Naive thymus-derived CD4-positive, alpha-beta T cell (primary cell): Measurements from ENCODE around the gene AP4S1. TPM values are rescaled to one million over a fixed set of nuclear protein-coding genes. Genes with fewer than 3 reads are reported as not detected.

Experiments used
- ATAC-seq: fragments of 150-1000 bp; cut with Tn5 transposase; 2 replicates; pipeline ENCODE4 v1.10.0; 2021; ENCODE audit warnings: mild to moderate bottlenecking, moderate library complexity
- CTCF ChIA-PET: fragments of 350-600 bp; sonication (Branson Sonifier 250); formaldehyde crosslinking; loops from one replicate; lab custom pipeline; 2021; ENCODE audit warnings: antibody characterized with exemption; lab: Charles Lee
- POLR2A ChIA-PET: fragments of 350-600 bp; sonication (Branson Sonifier 250); formaldehyde crosslinking; loops from one replicate; lab custom pipeline; 2021; ENCODE audit warnings: antibody characterized with exemption, inconsistent platforms; lab: Charles Lee
- DNase-seq, 9 donors: peaks; one replicate each; pipeline versions ENCODE4 v3.0.0 to v3.0.0-alpha.2; 2020 to 2022; ENCODE audit warnings: mixed read lengths in 1 of 9
- H3K27ac ChIP-seq: one replicate; pipeline ENCODE4 v1.7.0; 2013; ENCODE audit warnings: mild to moderate bottlenecking, low read depth, low read length, moderate library complexity
- H3K27me3 ChIP-seq, 2 donors: one replicate each; pipeline ENCODE4 v1.7.0; 2013; ENCODE audit warnings: low read length in 2 of 2, mild to moderate bottlenecking in 2 of 2, moderate library complexity in 2 of 2; ENCODE audit not compliant: control insufficient read depth in 2 of 2, insufficient read depth in 2 of 2
- H3K36me3 ChIP-seq, 3 experiments: 1 replicate in 2 of 3; 2 replicates in 1 of 3; pipeline ENCODE4 v1.7.0; 2013; ENCODE audit warnings: low read length in 3 of 3, mild to moderate bottlenecking in 3 of 3, moderate library complexity in 1 of 3; ENCODE audit not compliant: insufficient read depth in 3 of 3, control insufficient read depth in 2 of 3
- H3K4me1 ChIP-seq, 2 donors: one replicate each; pipeline ENCODE4 v1.7.0; 2013; ENCODE audit warnings: low read length in 2 of 2, mild to moderate bottlenecking in 2 of 2, moderate library complexity in 1 of 2; ENCODE audit not compliant: control insufficient read depth in 2 of 2, insufficient read depth in 2 of 2
- H3K4me3 ChIP-seq: 2 replicates; pipeline ENCODE4 v1.7.0; 2013; ENCODE audit warnings: mild to moderate bottlenecking, low read length
- H3K9me3 ChIP-seq, 3 experiments: 1 replicate in 2 of 3; 2 replicates in 1 of 3; pipeline ENCODE4 v1.7.0; 2013; ENCODE audit warnings: low read length in 3 of 3; ENCODE audit not compliant: control insufficient read depth in 2 of 3
- H3K27ac Mint-ChIP-seq, 9 donors: one replicate each; pipeline ENCODE4 v1.8.0; 2020 to 2022; ENCODE audit warnings: mixed read lengths in 9 of 9, mild to moderate bottlenecking in 8 of 9, moderate library complexity in 5 of 9, inconsistent platforms in 2 of 9
- H3K27me3 Mint-ChIP-seq, 5 donors: one replicate each; pipeline ENCODE4 v1.8.0; 2021 to 2022; ENCODE audit warnings: mixed read lengths in 5 of 5, mild to moderate bottlenecking in 1 of 5
- H3K36me3 Mint-ChIP-seq, 5 donors: one replicate each; pipeline ENCODE4 v1.8.0; 2020 to 2022; ENCODE audit warnings: mixed read lengths in 5 of 5, mild to moderate bottlenecking in 3 of 5, inconsistent platforms in 1 of 5
- H3K4me1 Mint-ChIP-seq, 7 donors: one replicate each; pipeline ENCODE4 v1.8.0; 2020 to 2022; ENCODE audit warnings: mixed read lengths in 7 of 7, mild to moderate bottlenecking in 3 of 7, inconsistent platforms in 1 of 7
- H3K4me3 Mint-ChIP-seq, 10 donors: one replicate each; pipeline ENCODE4 v1.8.0; 2020 to 2022; ENCODE audit warnings: mild to moderate bottlenecking in 10 of 10, mixed read lengths in 10 of 10, moderate library complexity in 6 of 10, inconsistent platforms in 2 of 10
- H3K9me3 Mint-ChIP-seq, 11 donors: one replicate each; pipeline ENCODE4 v1.8.0; 2020 to 2022; ENCODE audit warnings: mixed read lengths in 11 of 11, mild to moderate bottlenecking in 4 of 11, inconsistent platforms in 1 of 11, moderate library complexity in 1 of 11
- intact Hi-C, 2 donors: fragments of 100-400 bp; cut with micrococcal nuclease; formaldehyde crosslinking; loops; one replicate each; pipeline ENCODE4 v1.15.1; 2023
- polyA plus RNA-seq, 2 donors: library from polyadenylated mRNA; unstranded; fragments of 300-500 nt; fragmentation: Illumina TruSeq; gene quantifications; one replicate each; pipeline ENCODE4 v1.2.3, GENCODE V29; 2021
- total RNA-seq, 6 experiments: library from RNA in 5 of 6; stranded (reverse) in 5 of 6; gene quantifications; 1 replicate in 5 of 6; 2 replicates in 1 of 6; pipeline ENCODE4 v1.2.3 and lab custom pipeline; 2021 to 2026

AP4S1 gene
- total and polyA plus RNA-seq, 7 experiments from 2014 or later, result 7.9 to 22.0 (median 11.6) TPM

DNA sequence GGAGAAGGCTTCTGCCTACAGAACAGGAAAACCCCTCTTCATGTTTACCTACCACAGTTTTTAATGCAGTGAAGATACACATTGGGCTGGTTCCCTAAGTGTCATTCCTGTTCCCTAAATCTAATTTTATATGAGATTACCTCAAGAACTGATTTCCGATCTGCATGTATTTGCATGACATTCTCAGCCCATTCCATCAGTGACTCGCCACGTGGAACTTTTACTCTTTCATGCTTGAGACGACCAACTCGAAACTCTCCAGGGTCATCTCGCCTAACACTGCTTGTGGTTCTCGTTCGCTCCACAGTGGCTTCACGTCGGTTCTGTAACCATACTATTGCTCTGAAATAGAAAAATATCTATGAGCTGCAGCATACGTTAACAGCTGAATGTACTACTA, 83.8 kb downstream of the AP4S1 start:
- Histone ChIP-seq H3K4me3 (no peak overlapping the region), H3K36me3 (peaks cover 12 to 88% (median 25%) of the 10 kb centered on the region in 3 experiments), H3K27ac (no peak overlapping the region), H3K9me3 (no peaks in the 10 kb centered on the region), H3K4me1 (no peaks in the 10 kb centered on the region), H3K27me3 (no peaks in the 10 kb centered on the region)
- CTCF ChIA-PET, result no interaction called here
- intact Hi-C loops, result loop anchor here in 1 of 2 donors (5.0 kb wide), 1 partner anchor 33 kb away; no protein-coding TSS in a partner anchor
- DNase-seq (no peak), ATAC-seq (no peak)
- H3K4me1 Mint-ChIP-seq, result no peaks in the 10 kb centered on the region
- H3K4me3 Mint-ChIP-seq, result no peak overlapping the region
- no peaks in the 10 kb centered on the region for H3K27me3 Mint-ChIP-seq
- peaks cover 11 to 44% (median 24%) of the 10 kb centered on the region in 5 donors for H3K36me3 Mint-ChIP-seq
- POLR2A ChIA-PET, result interaction anchor here (0.7 to 1.0 kb wide), 2 partner anchors 23 to 100 kb away, joined by 3 to 4 read pairs; no protein-coding TSS in a partner anchor
- H3K9me3 Mint-ChIP-seq, result peaks cover 0 to 1% (median 0%) of the 10 kb centered on the region in 11 donors
- H3K27ac Mint-ChIP-seq, result peak overlapping the region in 2 of 9 donors; percentile 11 to 23

- DNase-seq (no peak), ATAC-seq (no peak)
- Histone ChIP-seq H3K36me3 (peaks cover 8 to 78% (median 25%) of the 10 kb centered on the region in 3 experiments), H3K27me3 (no peaks in the 10 kb centered on the region), H3K4me1 (no peaks in the 10 kb centered on the region), H3K9me3 (no peaks in the 10 kb centered on the region), H3K4me3 (no peak overlapping the region), H3K27ac (no peak overlapping the region)
- POLR2A ChIA-PET, result no interaction called here
- no peaks in the 10 kb centered on the region for H3K4me1 Mint-ChIP-seq
- H3K9me3 Mint-ChIP-seq, result no peaks in the 10 kb centered on the region
- H3K4me3 Mint-ChIP-seq, result no peak overlapping the region
- intact Hi-C loops, result no loop called here
- H3K27me3 Mint-ChIP-seq, result no peaks in the 10 kb centered on the region
- peak overlapping the region in 3 of 9 donors; percentile 32 to 51 (median 41) for H3K27ac Mint-ChIP-seq
- CTCF ChIA-PET, result no interaction called here
- H3K36me3 Mint-ChIP-seq, result peaks cover 11 to 35% (median 19%) of the 10 kb centered on the region in 5 donors
Measured at GRCh38 chr14:31110872-31111271, 85.4 kb downstream of the AP4S1 start.

DNA sequence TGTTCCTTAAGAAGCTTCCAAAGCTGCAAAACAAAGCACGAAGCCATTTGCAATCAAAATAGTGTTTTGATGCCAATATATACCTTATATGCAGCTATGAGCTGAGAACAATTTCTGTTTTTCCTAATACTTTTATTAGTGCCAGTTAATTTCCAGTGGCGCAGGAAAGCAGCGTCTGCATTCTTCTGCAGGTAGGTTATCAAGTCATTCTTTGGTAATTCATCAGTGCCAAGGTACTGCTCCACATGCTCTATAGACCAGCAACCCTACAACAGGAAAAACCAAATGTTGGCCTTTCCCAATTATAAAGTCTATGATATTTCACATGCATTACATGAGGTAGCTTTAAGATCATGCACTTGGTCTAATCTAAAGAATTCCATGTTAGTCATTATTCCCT, 88.3 kb downstream of the AP4S1 start:
- H3K9me3 Mint-ChIP-seq, result no peaks in the 10 kb centered on the region
- Histone ChIP-seq H3K36me3 (peaks cover 9 to 76% (median 16%) of the 10 kb centered on the region in 3 experiments), H3K4me3 (no peak overlapping the region), H3K4me1 (no peaks in the 10 kb centered on the region), H3K9me3 (no peaks in the 10 kb centered on the region), H3K27ac (no peak overlapping the region), H3K27me3 (no peaks in the 10 kb centered on the region)
- no peak overlapping the region for H3K27ac Mint-ChIP-seq
- POLR2A ChIA-PET, result no interaction called here
- peaks cover 7 to 37% (median 20%) of the 10 kb centered on the region in 5 donors for H3K36me3 Mint-ChIP-seq
- ATAC-seq (no peak), DNase-seq (no peak)
- H3K27me3 Mint-ChIP-seq, result no peaks in the 10 kb centered on the region
- intact Hi-C loops, result no loop called here
- CTCF ChIA-PET, result no interaction called here
- H3K4me3 Mint-ChIP-seq, result no peak overlapping the region
- no peaks in the 10 kb centered on the region for H3K4me1 Mint-ChIP-seq

DNA sequence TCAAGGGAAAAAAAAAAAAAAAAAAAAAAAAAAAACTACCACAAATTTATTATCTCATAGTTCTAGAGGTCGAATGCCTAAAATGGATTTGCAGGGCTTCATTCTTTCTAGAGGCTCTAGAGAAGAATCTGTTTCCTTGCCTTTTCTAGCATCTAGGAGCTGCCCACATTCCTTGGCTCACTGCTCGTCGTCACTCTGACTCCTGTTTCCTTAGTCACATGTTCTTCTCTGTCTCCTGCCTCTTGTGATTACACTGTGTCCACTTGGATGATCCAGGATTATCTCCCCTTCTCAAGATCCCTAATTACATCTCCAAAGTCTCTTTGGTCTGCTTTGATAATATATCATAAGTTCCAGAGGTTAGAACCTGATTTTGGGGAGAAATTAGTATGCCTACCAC, 93.4 kb downstream of the AP4S1 start:
- H3K36me3 Mint-ChIP-seq, result peaks cover 12 to 50% (median 35%) of the 10 kb centered on the region in 5 donors
- peak overlapping the region in 2 of 9 donors; percentile 10 to 63 for H3K27ac Mint-ChIP-seq
- Histone ChIP-seq H3K27me3 (no peaks in the 10 kb centered on the region), H3K36me3 (peaks cover 27 to 77% (median 28%) of the 10 kb centered on the region in 3 experiments), H3K9me3 (no peaks in the 10 kb centered on the region), H3K27ac (no peak overlapping the region), H3K4me1 (peaks cover 7% of the 10 kb centered on the region in 2 donors), H3K4me3 (no peak overlapping the region)
- peaks cover under 1 to 13% (median 9%) of the 10 kb centered on the region in 7 donors for H3K4me1 Mint-ChIP-seq
- ATAC-seq, result no peak
- H3K9me3 Mint-ChIP-seq, result no peaks in the 10 kb centered on the region
- CTCF ChIA-PET, result no interaction called here
- DNase-seq, result no peak
- no peak overlapping the region for H3K4me3 Mint-ChIP-seq
- POLR2A ChIA-PET, result no interaction called here
- intact Hi-C loops, result no loop called here
- no peaks in the 10 kb centered on the region for H3K27me3 Mint-ChIP-seq

- peaks cover 27 to 55% (median 28%) of the 10 kb centered on the region in 3 experiments for H3K36me3 ChIP-seq
- H3K4me1 ChIP-seq, result peaks cover 9 to 14% of the 10 kb centered on the region in 2 donors
- Mint-ChIP-seq H3K4me1 (peaks cover 6 to 28% (median 21%) of the 10 kb centered on the region in 7 donors), H3K36me3 (peaks cover 8 to 37% (median 28%) of the 10 kb centered on the region in 5 donors), H3K4me3 (no peak overlapping the region), H3K27ac (no peak overlapping the region), H3K9me3 (peaks cover 0 to 2% (median 0%) of the 10 kb centered on the region in 11 donors), H3K27me3 (peaks cover 0 to 2% (median 0%) of the 10 kb centered on the region in 5 donors)
- ATAC-seq, result no peak
- no peak for DNase-seq
- no peaks in the 10 kb centered on the region for H3K9me3 ChIP-seq
- no peaks in the 10 kb centered on the region for H3K27me3 ChIP-seq
- CTCF ChIA-PET, result interaction anchor here (0.6 to 0.7 kb wide), 3 partner anchors 21 to 86 kb away, joined by 3 read pairs; no protein-coding TSS in a partner anchor
- no peak overlapping the region for H3K27ac ChIP-seq
- intact Hi-C loops, result loop anchor here in 1 of 2 donors (10.0 kb wide), 1 partner anchor 497 kb away; the partner anchor contains the start of gene SCFD1
- POLR2A ChIA-PET, result no interaction called here
- H3K4me3 ChIP-seq, result no peak overlapping the region
Measured at GRCh38 chr14:31122098-31122611, 96.7 kb downstream of the AP4S1 start.

- Histone ChIP-seq H3K36me3 (peaks cover 23 to 49% (median 28%) of the 10 kb centered on the region in 3 experiments), H3K27me3 (no peaks in the 10 kb centered on the region), H3K4me1 (peaks cover 9 to 19% of the 10 kb centered on the region in 2 donors), H3K27ac (no peak overlapping the region), H3K4me3 (no peak overlapping the region), H3K9me3 (no peaks in the 10 kb centered on the region)
- POLR2A ChIA-PET, result no interaction called here
- Mint-ChIP-seq H3K27ac (no peak overlapping the region), H3K4me1 (peaks cover 10 to 35% (median 26%) of the 10 kb centered on the region in 7 donors), H3K4me3 (peak overlapping the region in 1 of 10 donors; percentile 5), H3K9me3 (peaks cover 0 to 2% (median 0%) of the 10 kb centered on the region in 11 donors), H3K36me3 (peaks cover 8 to 41% (median 32%) of the 10 kb centered on the region in 5 donors), H3K27me3 (peaks cover 0 to 2% (median 0%) of the 10 kb centered on the region in 5 donors)
- CTCF ChIA-PET, result interaction anchor here (0.6 kb wide), 1 partner anchor 55 kb away, joined by 3 read pairs; no protein-coding TSS in a partner anchor
- ATAC-seq, result no peak
- no peak for DNase-seq
- intact Hi-C loops, result loop anchor here in 1 of 2 donors (10.0 kb wide), 1 partner anchor 498 kb away; the partner anchor contains the start of gene SCFD1
Measured at GRCh38 chr14:31122921-31123320, 97.5 kb downstream of the AP4S1 start.
